PC-3 (cell line): ENCODE data around the gene ADRA2A.

Experiments
- EZH2 ChIP-seq: fragments of 300-600 bp; sonication (generic); IDR thresholded peaks from one replicate; pipeline ENCODE4 v1.6.1; 2017; ENCODE audit warnings: antibody characterized with exemption, mild to moderate bottlenecking, low read length; ENCODE audit not compliant: unreplicated experiment
- TF ChIP-seq, protein P1 (sequence below): fragments of 300-600 bp; sonication (generic); conservative IDR thresholded peaks from 2 replicates; pipeline ENCODE4 v1.5.1; 2017; ENCODE audit warnings: antibody characterized with exemption, low read depth, mild to moderate bottlenecking, low read length

DNA sequence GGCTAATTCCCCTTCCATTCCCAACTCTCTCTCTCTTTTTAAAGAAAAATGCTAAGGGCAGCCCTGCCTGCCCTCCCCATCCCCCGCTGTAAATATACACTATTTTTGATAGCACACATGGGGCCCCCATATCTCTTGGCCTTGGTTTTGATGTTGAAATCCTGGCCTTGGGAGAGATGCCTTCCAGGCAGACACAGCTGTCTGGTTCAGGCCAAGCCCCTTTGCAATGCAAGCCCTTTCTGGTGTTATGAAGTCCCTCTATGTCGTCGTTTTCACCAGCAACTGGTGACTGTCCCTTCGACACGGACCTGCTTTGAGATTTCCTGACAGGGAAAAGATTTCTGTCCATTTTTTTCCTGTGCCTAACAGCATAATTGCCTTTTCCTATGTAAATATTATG lies 3.0 kb downstream of the ADRA2A start:
- no peak for TF ChIP-seq EZH2
- TF ChIP-seq, protein P1, sequence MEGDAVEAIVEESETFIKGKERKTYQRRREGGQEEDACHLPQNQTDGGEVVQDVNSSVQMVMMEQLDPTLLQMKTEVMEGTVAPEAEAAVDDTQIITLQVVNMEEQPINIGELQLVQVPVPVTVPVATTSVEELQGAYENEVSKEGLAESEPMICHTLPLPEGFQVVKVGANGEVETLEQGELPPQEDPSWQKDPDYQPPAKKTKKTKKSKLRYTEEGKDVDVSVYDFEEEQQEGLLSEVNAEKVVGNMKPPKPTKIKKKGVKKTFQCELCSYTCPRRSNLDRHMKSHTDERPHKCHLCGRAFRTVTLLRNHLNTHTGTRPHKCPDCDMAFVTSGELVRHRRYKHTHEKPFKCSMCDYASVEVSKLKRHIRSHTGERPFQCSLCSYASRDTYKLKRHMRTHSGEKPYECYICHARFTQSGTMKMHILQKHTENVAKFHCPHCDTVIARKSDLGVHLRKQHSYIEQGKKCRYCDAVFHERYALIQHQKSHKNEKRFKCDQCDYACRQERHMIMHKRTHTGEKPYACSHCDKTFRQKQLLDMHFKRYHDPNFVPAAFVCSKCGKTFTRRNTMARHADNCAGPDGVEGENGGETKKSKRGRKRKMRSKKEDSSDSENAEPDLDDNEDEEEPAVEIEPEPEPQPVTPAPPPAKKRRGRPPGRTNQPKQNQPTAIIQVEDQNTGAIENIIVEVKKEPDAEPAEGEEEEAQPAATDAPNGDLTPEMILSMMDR = no peak
